Activated CD8-positive, alpha-beta T cell treated with anti-CD3 and anti-CD28 coated beads, Interleukin-2, amount 10 ng/mL, durations not matched to agents 7 days and 5 days (primary cell): ENCODE results near the gene SLC1A7. TPM values are rescaled to one million over a fixed set of nuclear protein-coding genes. Genes with fewer than 3 reads are reported as not detected.

Experiments
- ATAC-seq: fragments of 150-1000 bp; cut with Tn5 transposase; one replicate; pipeline ENCODE4 v1.10.0; 2021; ENCODE audit warnings: moderate library complexity
- CTCF ChIA-PET: fragments of 350-600 bp; sonication (Branson Sonifier 250); formaldehyde crosslinking; loops from one replicate; lab custom pipeline; 2021; ENCODE audit warnings: antibody characterized with exemption; lab: Charles Lee
- POLR2A ChIA-PET: fragments of 350-600 bp; sonication (Branson Sonifier 250); formaldehyde crosslinking; loops from one replicate; lab custom pipeline; 2021; ENCODE audit warnings: antibody characterized with exemption; lab: Charles Lee
- DNase-seq: peaks from one replicate; pipeline ENCODE4 v3.0.0-alpha.2; 2020
- H3K27ac Mint-ChIP-seq: one replicate; pipeline ENCODE4 v1.8.0; 2021; ENCODE audit warnings: mild to moderate bottlenecking, mixed read lengths
- H3K27me3 Mint-ChIP-seq: one replicate; pipeline ENCODE4 v1.8.0; 2021; ENCODE audit warnings: low read depth, mixed read lengths
- H3K36me3 Mint-ChIP-seq: one replicate; pipeline ENCODE4 v1.8.0; 2021; ENCODE audit warnings: low read depth, mixed read lengths
- H3K4me1 Mint-ChIP-seq: one replicate; pipeline ENCODE4 v1.8.0; 2021; ENCODE audit warnings: low read depth, mixed read lengths
- H3K4me3 Mint-ChIP-seq: one replicate; pipeline ENCODE4 v1.8.0; 2021; ENCODE audit warnings: mild to moderate bottlenecking, mixed read lengths
- H3K9me3 Mint-ChIP-seq: one replicate; pipeline ENCODE4 v1.8.0; 2022; ENCODE audit warnings: mixed read lengths; ENCODE audit not compliant: insufficient read depth
- total RNA-seq, 2 experiments: library from RNA; stranded (reverse); gene quantifications; one replicate each; pipeline ENCODE4 v1.2.3, GENCODE V29; 2021

The SLC1A7 gene
- total RNA-seq, 2 experiments from 2014 or later = not detected

- peaks cover 4% of the 10 kb centered on the region for H3K4me1 Mint-ChIP-seq
- H3K27me3 Mint-ChIP-seq = no peaks in the 10 kb centered on the region
- ChIA-PET CTCF (no interaction called here), POLR2A (interaction anchor here (0.6 kb wide), 1 partner anchor 68 kb away, joined by 3 read pairs; no protein-coding TSS in a partner anchor)
- peaks cover 33% of the 10 kb centered on the region for H3K36me3 Mint-ChIP-seq
- H3K27ac Mint-ChIP-seq = no peak overlapping the region
- no peaks in the 10 kb centered on the region for H3K9me3 Mint-ChIP-seq
- DNase-seq = no peak
- no peak for ATAC-seq
- no peak overlapping the region for H3K4me3 Mint-ChIP-seq
Observed at GRCh38 chr1:53050310-53050709, 92.1 kb downstream of the SLC1A7 start.

GRCh38 chr1:53049574-53049967 lies 92.9 kb downstream of the SLC1A7 start:
- no peak for ATAC-seq
- POLR2A ChIA-PET = no interaction called here
- H3K4me3 Mint-ChIP-seq = no peak overlapping the region
- H3K27ac Mint-ChIP-seq = no peak overlapping the region
- peaks cover 33% of the 10 kb centered on the region for H3K36me3 Mint-ChIP-seq
- CTCF ChIA-PET = interaction anchor here (1.5 kb wide), 1 partner anchor 137 kb away, joined by 4 read pairs; no protein-coding TSS in a partner anchor
- no peaks in the 10 kb centered on the region for H3K27me3 Mint-ChIP-seq
- no peaks in the 10 kb centered on the region for H3K9me3 Mint-ChIP-seq
- H3K4me1 Mint-ChIP-seq = peaks cover 4% of the 10 kb centered on the region
- DNase-seq = no peak

- CTCF ChIA-PET = interaction anchor here (1.5 kb wide), 1 partner anchor 137 kb away, joined by 4 read pairs; no protein-coding TSS in a partner anchor
- Mint-ChIP-seq H3K36me3 (peaks cover 32% of the 10 kb centered on the region), H3K27ac (no peak overlapping the region), H3K9me3 (no peaks in the 10 kb centered on the region), H3K4me1 (peaks cover 4% of the 10 kb centered on the region), H3K27me3 (no peaks in the 10 kb centered on the region), H3K4me3 (no peak overlapping the region)
- ATAC-seq (no peak), DNase-seq (no peak)
- POLR2A ChIA-PET = no interaction called here
Observed at GRCh38 chr1:53048960-53049573, 93.4 kb downstream of the SLC1A7 start.

GRCh38 chr1:53047737-53048736 lies 94.4 kb downstream of the SLC1A7 start:
- POLR2A ChIA-PET = interaction anchor here (0.6 kb wide), 1 partner anchor 9 kb away, joined by 3 read pairs; no protein-coding TSS in a partner anchor
- Mint-ChIP-seq H3K4me1 (peaks cover 4% of the 10 kb centered on the region), H3K36me3 (peaks cover 23% of the 10 kb centered on the region), H3K27me3 (no peaks in the 10 kb centered on the region), H3K4me3 (no peak overlapping the region), H3K27ac (no peak overlapping the region), H3K9me3 (no peaks in the 10 kb centered on the region)
- CTCF ChIA-PET = interaction anchor here (1.5 to 1.8 kb wide), 2 partner anchors 12 to 138 kb away, joined by 4 read pairs; no protein-coding TSS in a partner anchor
- DNase-seq = no peak
- no peak for ATAC-seq

- Mint-ChIP-seq H3K36me3 (peaks cover 18% of the 10 kb centered on the region), H3K4me3 (no peak overlapping the region), H3K27me3 (no peaks in the 10 kb centered on the region), H3K27ac (no peak overlapping the region), H3K4me1 (peaks cover 4% of the 10 kb centered on the region), H3K9me3 (no peaks in the 10 kb centered on the region)
- DNase-seq (no peak), ATAC-seq (no peak)
- ChIA-PET POLR2A (no interaction called here), CTCF (interaction anchor here (1.8 kb wide), 1 partner anchor 13 kb away, joined by 4 read pairs; no protein-coding TSS in a partner anchor)
Observed at GRCh38 chr1:53046930-53047329, 95.5 kb downstream of the SLC1A7 start.

- ATAC-seq (no peak), DNase-seq (no peak)
- Mint-ChIP-seq H3K36me3 (peaks cover 15% of the 10 kb centered on the region), H3K27me3 (no peaks in the 10 kb centered on the region), H3K4me1 (peaks cover 4% of the 10 kb centered on the region), H3K27ac (no peak overlapping the region), H3K9me3 (no peaks in the 10 kb centered on the region), H3K4me3 (no peak overlapping the region)
- POLR2A ChIA-PET = no interaction called here
- CTCF ChIA-PET = no interaction called here
Observed at GRCh38 chr1:53044926-53045325, 97.5 kb downstream of the SLC1A7 start.

GRCh38 chr1:53043271-53043670 lies 99.2 kb downstream of the SLC1A7 start:
- H3K4me1 Mint-ChIP-seq = peaks cover 4% of the 10 kb centered on the region
- H3K27ac Mint-ChIP-seq = no peak overlapping the region
- H3K9me3 Mint-ChIP-seq = no peaks in the 10 kb centered on the region
- H3K4me3 Mint-ChIP-seq = no peak overlapping the region
- H3K36me3 Mint-ChIP-seq = peaks cover 16% of the 10 kb centered on the region
- ATAC-seq (no peak), DNase-seq (no peak)
- POLR2A ChIA-PET = no interaction called here
- CTCF ChIA-PET = interaction anchor here (1.3 to 1.7 kb wide), 2 partner anchors 122 to 139 kb away, joined by 4 to 5 read pairs; partner anchors contain the start of gene ECHDC2
- no peaks in the 10 kb centered on the region for H3K27me3 Mint-ChIP-seq

- POLR2A ChIA-PET = no interaction called here
- Mint-ChIP-seq H3K4me3 (no peak overlapping the region), H3K27ac (no peak overlapping the region), H3K4me1 (peaks cover 6% of the 10 kb centered on the region), H3K9me3 (no peaks in the 10 kb centered on the region), H3K36me3 (peaks cover 14% of the 10 kb centered on the region), H3K27me3 (no peaks in the 10 kb centered on the region)
- no peak for ATAC-seq
- no peak for DNase-seq
- CTCF ChIA-PET = no interaction called here
Observed at GRCh38 chr1:53038566-53038965, 103.9 kb downstream of the SLC1A7 start.

Other genes with a start within 250 kb of the SLC1A7 start
- gene ECHDC2, start 220.9 kb downstream of the SLC1A7 start, total RNA-seq = 10 to 100 TPM; 30.0 to 35.3 TPM
- 10 to 100 TPM; 87.2 to 95.9 TPM for gene SCP2, start 215.4 kb downstream of the SLC1A7 start, total RNA-seq
- not detected for gene PODN, start 80.4 kb downstream of the SLC1A7 start, total RNA-seq
- 10 to 100 TPM; 11.6 to 12.7 TPM for gene CPT2, start 54.2 kb upstream of the SLC1A7 start, total RNA-seq
- 10 to 100 TPM; 44.3 to 45.5 TPM for gene CZIB, start 78.0 kb upstream of the SLC1A7 start, total RNA-seq
- gene MAGOH, start 95.9 kb upstream of the SLC1A7 start, total RNA-seq = 10 to 100 TPM; 83.1 to 85.2 TPM
- gene LRP8, start 185.4 kb upstream of the SLC1A7 start, total RNA-seq = 10 to 100 TPM; 62.7 to 71.8 TPM